GM12872 (cell line): ENCODE measurements around the gene FHOD1.
A peak's percentile ranks its signal among the peaks of the same experiment; 100 is the strongest.

Source experiments
- CTCF ChIP-seq: IDR thresholded peaks from 3 replicates; pipeline ENCODE4 v1.5.1; 2011; ENCODE audit warnings: low read depth, mild to moderate bottlenecking, low read length, moderate library complexity; ENCODE audit not compliant: insufficient read depth

The FHOD1 gene

GRCh38 chr16:67279296-67280089 is 32.2 kb upstream of the FHOD1 start, which contains the start of gene PLEKHG4:
PLEKHG4 (plus strand) TSS chr16:67279532; CDS start chr16:67280045, 513 bp downstream.
- peak; percentile 77 for TF ChIP-seq CTCF

GRCh38 chr16:67278773-67279295 is 31.6 kb upstream of the FHOD1 start:
- TF ChIP-seq CTCF = peak; percentile 55

DNA sequence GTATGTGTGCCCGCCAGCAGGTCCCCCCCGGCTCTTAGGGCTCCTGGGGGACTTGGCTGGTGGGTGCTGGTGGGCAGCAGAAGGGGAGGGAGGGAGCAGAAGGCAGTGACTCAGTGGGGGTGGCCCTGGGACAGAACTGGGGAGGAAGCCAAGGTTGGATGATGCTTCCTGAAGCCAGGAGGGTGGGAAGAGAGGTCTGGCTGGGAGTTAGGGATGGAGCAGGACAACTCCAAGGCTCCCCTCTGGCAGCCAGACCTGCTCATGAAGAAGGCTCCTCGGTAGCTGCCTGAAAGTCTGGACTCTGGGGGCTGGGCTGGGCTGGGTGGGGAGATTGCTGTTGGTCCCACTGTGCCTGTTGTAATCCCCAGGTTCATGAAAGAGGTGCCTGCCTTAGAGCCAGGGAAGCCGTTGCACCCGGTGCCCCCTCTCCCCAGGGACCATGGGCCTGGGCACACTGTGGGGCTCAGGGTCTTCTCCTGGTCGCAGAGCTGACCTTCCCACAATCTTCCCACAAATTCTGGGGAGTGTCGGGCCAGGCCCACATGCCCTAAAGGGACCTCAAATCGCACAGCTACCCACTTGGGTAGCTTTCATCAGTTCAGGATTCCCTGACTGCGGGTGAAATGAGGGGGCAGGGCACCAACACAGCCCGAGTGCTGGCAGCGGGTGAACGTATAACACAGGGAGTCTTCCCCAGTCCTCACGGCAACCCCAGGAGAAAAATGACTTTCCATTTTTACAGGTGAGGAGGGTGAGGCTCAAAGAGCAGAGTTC is 30.9 kb upstream of the FHOD1 start:
- no peak for TF ChIP-seq CTCF

- no peak for TF ChIP-seq CTCF
These were observed 30.2 kb upstream of the FHOD1 start for GRCh38 chr16:67277294-67277998.

DNA sequence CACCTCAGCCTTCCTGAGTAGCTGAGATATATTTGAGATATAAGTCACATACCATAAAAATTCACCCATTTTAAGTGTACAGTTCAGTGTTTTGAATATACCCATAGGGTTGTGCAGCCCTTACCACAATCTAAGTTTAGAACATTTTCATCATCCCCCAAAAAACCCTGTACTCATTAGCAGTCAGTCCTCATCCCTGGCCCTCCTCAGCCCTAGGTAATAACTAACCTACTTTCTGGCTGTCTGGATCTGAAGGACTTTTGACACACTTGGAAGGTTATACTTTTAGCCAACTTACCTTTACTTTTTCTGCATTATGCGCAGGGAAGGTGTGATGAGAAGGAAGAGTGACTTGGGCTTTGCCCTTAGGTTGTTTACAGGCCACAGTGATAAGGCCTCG is 28.0 kb upstream of the FHOD1 start:
- TF ChIP-seq CTCF = no peak

DNA sequence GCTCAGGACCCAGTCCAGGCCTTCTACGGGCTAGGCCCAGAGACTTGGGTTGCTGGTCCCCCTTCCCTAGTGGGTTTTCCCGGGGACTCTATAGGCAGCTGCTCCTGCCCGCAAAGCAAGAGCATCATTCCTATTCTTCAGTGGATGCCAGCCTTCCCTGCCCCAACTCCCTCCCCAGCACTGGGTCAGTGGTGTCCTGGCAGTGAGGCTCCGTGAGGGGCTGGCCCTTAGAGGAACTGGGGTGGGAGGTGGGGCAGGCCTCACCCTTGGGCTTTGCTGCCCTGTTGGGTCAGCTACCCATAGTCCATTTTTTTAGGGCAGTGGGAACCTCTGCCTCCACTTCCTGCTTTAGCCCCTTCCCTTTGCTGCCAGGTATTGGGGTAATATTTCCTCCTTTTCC is 24.2 kb upstream of the FHOD1 start:
- TF ChIP-seq CTCF = no peak

DNA sequence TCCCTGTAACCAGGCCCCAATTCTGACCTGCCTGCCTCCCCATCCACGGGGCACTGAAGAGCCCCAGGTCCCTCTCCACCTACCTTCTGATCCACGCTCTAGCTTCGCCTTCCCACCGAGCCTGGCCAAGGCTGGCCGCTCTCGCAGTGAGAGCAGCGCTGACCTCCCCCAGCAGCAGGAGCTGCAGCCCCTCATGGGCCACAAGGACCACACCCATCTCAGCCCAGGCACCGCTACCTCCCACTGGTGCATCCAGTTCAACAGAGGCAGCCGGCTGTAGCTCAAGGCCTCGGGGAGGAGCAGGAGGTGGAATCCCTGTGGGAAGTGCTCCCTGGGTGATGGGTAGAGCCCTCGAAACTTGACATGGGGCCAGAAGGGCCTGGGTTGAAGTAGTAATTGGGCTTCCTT is 23.7 kb upstream of the FHOD1 start:
- no peak for TF ChIP-seq CTCF
